Vagina (tissue), 2 donors: ENCODE results near the gene PON2. TPM values are rescaled to one million over a fixed set of nuclear protein-coding genes. Genes with fewer than 3 reads are reported as not detected.

Source experiments
- DNase-seq, 2 donors: peaks; one replicate each; pipeline ENCODE4 v3.0.0-alpha.2; 2017; ENCODE audit errors: extremely low spot score in 2 of 2
- H3K27ac ChIP-seq: fragments of 200-600 bp; sonication (generic); one replicate; pipeline ENCODE4 v1.5.1; 2019
- H3K27me3 ChIP-seq: fragments of 200-600 bp; sonication (generic); one replicate; pipeline ENCODE4 v1.5.1; 2019
- H3K36me3 ChIP-seq, 2 donors: fragments of 200-600 bp; sonication (generic); one replicate each; pipeline ENCODE4 v1.5.1; 2017 to 2019
- H3K4me1 ChIP-seq: fragments of 200-600 bp; sonication (generic); one replicate; pipeline ENCODE4 v1.5.1; 2019
- H3K4me3 ChIP-seq, 2 donors: fragments of 200-600 bp; sonication (generic); 1 replicate in 1 of 2; 2 replicates in 1 of 2; pipeline ENCODE4 v1.5.1; 2016 to 2019
- H3K9me3 ChIP-seq: fragments of 200-600 bp; sonication (generic); one replicate; pipeline ENCODE4 v1.5.1; 2019
- CTCF ChIP-seq, 3 experiments: fragments of 450-650 bp in 2 of 3; fragments of 200-600 bp in 1 of 3; sonication (generic) in 1 of 3; IDR thresholded peaks; one replicate each; pipeline ENCODE4 v1.5.1; 2017 to 2019; ENCODE audit warnings: antibody characterized with exemption in 3 of 3, mild to moderate bottlenecking in 2 of 3, moderate library complexity in 2 of 3
- POLR2A ChIP-seq, 2 donors: fragments of 450-650 bp; IDR thresholded peaks; one replicate each; pipeline ENCODE4 v1.6.1; 2017; ENCODE audit warnings: antibody characterized with exemption in 2 of 2, mild to moderate bottlenecking in 2 of 2, moderate library complexity in 2 of 2
- POLR2AphosphoS5 ChIP-seq, 2 donors: sonication (generic); formaldehyde crosslinking; IDR thresholded peaks; one replicate each; pipeline ENCODE4 v1.9.0; 2017; ENCODE audit warnings: antibody characterized with exemption in 2 of 2, mild to moderate bottlenecking in 2 of 2, low read depth in 1 of 2; ENCODE audit not compliant: insufficient read depth in 1 of 2
- intact Hi-C: fragments of 100-400 bp; cut with DNase I; formaldehyde crosslinking; loops from one replicate; pipeline ENCODE4 v1.15.1; 2023
- total RNA-seq: library from RNA; depleted of rRNA; stranded (reverse); fragments of >200 nt; gene quantifications from one replicate; pipeline ENCODE4 v1.2.3, GENCODE V29; 2016

PON2 gene
- total RNA-seq, 1 donor from 2014 or later: 77.3 TPM

- Histone ChIP-seq H3K9me3 (no peaks in the 10 kb centered on the region), H3K27me3 (no peaks in the 10 kb centered on the region), H3K4me1 (no peaks in the 10 kb centered on the region), H3K4me3 (peak overlapping the region; percentile 68 to 92), H3K36me3 (no peaks in the 10 kb centered on the region), H3K27ac (peak overlapping the region; percentile 92)
- no peak for DNase-seq
- intact Hi-C loops: no loop called here
- TF ChIP-seq POLR2AphosphoS5 (IDR thresholded peaks at IDR 0.05; ENCODE audit: insufficient read depth in 1 of 2, low read depth in 1 of 2) (no peak), POLR2A (IDR thresholded peaks at IDR 0.05) (no peak), CTCF (IDR thresholded peaks at IDR 0.05) (no peak)
Observed at GRCh38 chr7:95433952-95434556, 774 bp downstream of the PON2 start.

- intact Hi-C loops: no loop called here
- no peaks in the 10 kb centered on the region for H3K4me1 ChIP-seq
- H3K27me3 ChIP-seq: no peaks in the 10 kb centered on the region
- no peaks in the 10 kb centered on the region for H3K36me3 ChIP-seq
- H3K9me3 ChIP-seq: no peaks in the 10 kb centered on the region
- H3K4me3 ChIP-seq: no peak overlapping the region
- no peak for DNase-seq
- TF ChIP-seq POLR2AphosphoS5 (IDR thresholded peaks at IDR 0.05; ENCODE audit: insufficient read depth in 1 of 2, low read depth in 1 of 2) (no peak), CTCF (IDR thresholded peaks at IDR 0.05) (no peak)
- H3K27ac ChIP-seq: no peak overlapping the region
Observed at GRCh38 chr7:95433129-95433528, 1.7 kb downstream of the PON2 start.

GRCh38 chr7:95432606-95433005 lies 2.2 kb downstream of the PON2 start:
- Histone ChIP-seq H3K9me3 (no peaks in the 10 kb centered on the region), H3K36me3 (no peaks in the 10 kb centered on the region), H3K4me3 (no peak overlapping the region), H3K27ac (no peak overlapping the region), H3K27me3 (no peaks in the 10 kb centered on the region), H3K4me1 (no peaks in the 10 kb centered on the region)
- intact Hi-C loops: no loop called here
- TF ChIP-seq POLR2AphosphoS5 (IDR thresholded peaks at IDR 0.05; ENCODE audit: insufficient read depth in 1 of 2, low read depth in 1 of 2): no peak
- TF ChIP-seq POLR2A (IDR thresholded peaks at IDR 0.05): no peak
- no peak for TF ChIP-seq CTCF (IDR thresholded peaks at IDR 0.05)
- no peak for DNase-seq

- intact Hi-C loops: no loop called here
- Histone ChIP-seq H3K27me3 (no peaks in the 10 kb centered on the region), H3K36me3 (no peaks in the 10 kb centered on the region), H3K4me3 (no peak overlapping the region), H3K27ac (no peak overlapping the region), H3K4me1 (no peaks in the 10 kb centered on the region), H3K9me3 (no peaks in the 10 kb centered on the region)
- TF ChIP-seq CTCF (IDR thresholded peaks at IDR 0.05) (no peak), POLR2A (IDR thresholded peaks at IDR 0.05) (no peak), POLR2AphosphoS5 (IDR thresholded peaks at IDR 0.05; ENCODE audit: insufficient read depth in 1 of 2, low read depth in 1 of 2) (peak in 1 of 2 donors; percentile 12)
- DNase-seq: no peak
Observed at GRCh38 chr7:95430864-95431263, 4.0 kb downstream of the PON2 start.

GRCh38 chr7:95429241-95429990 lies 5.4 kb downstream of the PON2 start:
- DNase-seq: no peak
- no peaks in the 10 kb centered on the region for H3K27me3 ChIP-seq
- no peak overlapping the region for H3K4me3 ChIP-seq
- H3K36me3 ChIP-seq: no peaks in the 10 kb centered on the region
- TF ChIP-seq CTCF (IDR thresholded peaks at IDR 0.05): no peak
- TF ChIP-seq POLR2A (IDR thresholded peaks at IDR 0.05): no peak
- TF ChIP-seq POLR2AphosphoS5 (IDR thresholded peaks at IDR 0.05; ENCODE audit: insufficient read depth in 1 of 2, low read depth in 1 of 2): no peak
- H3K4me1 ChIP-seq: no peaks in the 10 kb centered on the region
- H3K9me3 ChIP-seq: no peaks in the 10 kb centered on the region
- no peak overlapping the region for H3K27ac ChIP-seq
- intact Hi-C loops: no loop called here
